22Rv1 (cell line): Measurements from ENCODE around the gene CGREF1.

Experiments used
- ZFX ChIP-seq: fragments of 450-650 bp; IDR thresholded peaks from 2 replicates; pipeline ENCODE4 v1.6.1; 2017; ENCODE audit warnings: antibody characterized with exemption, borderline replicate concordance
- TF ChIP-seq, protein P1 (sequence below): fragments of 450-650 bp; IDR thresholded peaks from 2 replicates; pipeline ENCODE4 v1.5.1; 2017; ENCODE audit warnings: mild to moderate bottlenecking

DNA sequence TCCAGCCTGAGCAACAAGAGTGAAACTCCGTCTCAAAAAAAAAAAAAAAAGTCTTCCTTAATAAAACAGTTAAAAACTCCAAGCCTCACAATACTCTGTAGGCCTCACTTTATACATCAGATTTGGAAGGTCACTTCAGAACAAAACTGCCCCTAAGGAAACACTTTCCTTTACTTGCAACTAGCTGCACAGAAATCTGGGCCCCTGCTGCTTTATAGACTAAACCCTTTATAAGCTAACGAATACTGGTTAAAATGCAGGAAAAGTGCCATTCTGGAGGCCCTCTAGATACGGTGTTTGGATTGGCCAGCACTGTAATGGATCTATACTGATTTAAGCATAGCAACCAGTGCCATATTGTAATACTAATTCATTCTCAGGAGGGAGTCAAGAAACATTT lies 6.2 kb upstream of the CGREF1 start:
- TF ChIP-seq, protein P1, sequence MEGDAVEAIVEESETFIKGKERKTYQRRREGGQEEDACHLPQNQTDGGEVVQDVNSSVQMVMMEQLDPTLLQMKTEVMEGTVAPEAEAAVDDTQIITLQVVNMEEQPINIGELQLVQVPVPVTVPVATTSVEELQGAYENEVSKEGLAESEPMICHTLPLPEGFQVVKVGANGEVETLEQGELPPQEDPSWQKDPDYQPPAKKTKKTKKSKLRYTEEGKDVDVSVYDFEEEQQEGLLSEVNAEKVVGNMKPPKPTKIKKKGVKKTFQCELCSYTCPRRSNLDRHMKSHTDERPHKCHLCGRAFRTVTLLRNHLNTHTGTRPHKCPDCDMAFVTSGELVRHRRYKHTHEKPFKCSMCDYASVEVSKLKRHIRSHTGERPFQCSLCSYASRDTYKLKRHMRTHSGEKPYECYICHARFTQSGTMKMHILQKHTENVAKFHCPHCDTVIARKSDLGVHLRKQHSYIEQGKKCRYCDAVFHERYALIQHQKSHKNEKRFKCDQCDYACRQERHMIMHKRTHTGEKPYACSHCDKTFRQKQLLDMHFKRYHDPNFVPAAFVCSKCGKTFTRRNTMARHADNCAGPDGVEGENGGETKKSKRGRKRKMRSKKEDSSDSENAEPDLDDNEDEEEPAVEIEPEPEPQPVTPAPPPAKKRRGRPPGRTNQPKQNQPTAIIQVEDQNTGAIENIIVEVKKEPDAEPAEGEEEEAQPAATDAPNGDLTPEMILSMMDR = no peak
- no peak for TF ChIP-seq ZFX
